ENCODE measurements around the gene OMG. TPM values are rescaled to one million over a fixed set of nuclear protein-coding genes. Genes with fewer than 3 reads are reported as not detected.
A peak's percentile ranks its signal among the peaks of the same experiment; 100 is the strongest.

The OMG gene
- total and polyA plus RNA-seq, 2 donors (not counting 1 experiment from before 2014, with no cell fraction given) = 0.39 to 1.7 TPM

DNA sequence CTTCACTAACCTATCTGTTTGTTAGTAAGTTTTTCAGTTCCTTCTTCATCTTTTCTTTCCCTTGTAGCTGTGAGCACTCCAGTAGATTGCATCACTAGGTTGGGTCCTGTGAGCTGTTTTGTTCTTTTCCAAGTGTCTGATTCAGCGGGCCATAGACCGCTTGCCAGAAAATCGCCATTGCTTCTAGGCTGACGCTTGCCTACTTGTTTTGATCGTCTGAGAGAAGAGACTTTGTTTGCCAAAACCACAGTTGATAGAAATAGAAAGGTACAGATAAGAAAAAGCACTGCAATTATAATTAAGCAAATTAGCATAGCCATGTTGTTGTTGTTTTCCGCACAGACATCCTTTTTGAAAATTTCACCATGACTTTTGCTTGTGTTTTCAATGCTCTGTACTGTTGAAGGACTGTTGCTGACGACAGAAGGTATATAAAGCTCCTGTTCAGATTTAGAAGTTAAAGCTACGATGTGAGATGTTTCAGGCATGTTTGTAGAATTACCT, 21.3 kb upstream of the OMG start:
- Mint-ChIP-seq H3K4me1 (peaks cover 54% of the 10 kb centered on the region), H3K9me3 (ENCODE audit: insufficient read depth) (no peaks in the 10 kb centered on the region), H3K4me3 (peak overlapping the region; percentile 89), H3K27ac (peak overlapping the region; percentile 96), H3K27me3 (no peaks in the 10 kb centered on the region)
- H4K20me1 ChIP-seq (ENCODE audit: control insufficient read depth, insufficient read depth, low read length, poor library complexity, severe bottlenecking) = no peaks in the 10 kb centered on the region
- peaks cover 0 to 5% of the 10 kb centered on the region in 2 experiments for H3K36me3 ChIP-seq (replicated peaks in 1 of 2; ENCODE audit: control extremely low read depth in 1 of 2, control insufficient read depth in 1 of 2, extremely low read depth in 1 of 2, insufficient read depth in 2 of 2, low read length in 1 of 2)
- ATAC-seq (ENCODE audit: low read depth) = peak; percentile 31
- peaks cover 78% of the 10 kb centered on the region for H3K79me2 ChIP-seq (ENCODE audit: control insufficient read depth, insufficient read depth, low read length)
- peak overlapping the region; percentile 50 for H2AFZ ChIP-seq (ENCODE audit: insufficient read depth, low read depth, low read length, poor library complexity, severe bottlenecking)
- H3K4me1 ChIP-seq (ENCODE audit: control insufficient read depth in 2 of 2, insufficient read depth in 2 of 2, low read length in 2 of 2) = peaks cover 35 to 55% of the 10 kb centered on the region in 2 donors
- WGBS (ENCODE audit: insufficient coverage) = 0% methylated on average over 5 of the region's 8 CpGs
- peak; percentile 66 for DNase-seq
- intact Hi-C loops (cut with micrococcal nuclease) = loop anchor here (1.0 to 10.0 kb wide), 3 partner anchors 9 to 566 kb away; partner anchors contain the start of gene NF1
- no peak for TF ChIP-seq EZH2 (IDR thresholded peaks at IDR 0.05; ENCODE audit: borderline replicate concordance, insufficient read depth, low read depth, low read length, poor library complexity, severe bottlenecking)
- peak overlapping the region; percentile 46 to 98 (median 69) for H3K4me3 ChIP-seq (ENCODE audit: control extremely low read depth in 1 of 5, extremely low read depth in 1 of 5, insufficient read depth in 1 of 5, low read depth in 2 of 5, low read length in 4 of 5)
- H3K9me3 ChIP-seq (ENCODE audit: control extremely low read depth in 1 of 3, control insufficient read depth in 2 of 3, insufficient read depth in 1 of 3, low read length in 2 of 3) = no peaks in the 10 kb centered on the region
- ChIA-PET POLR2A (interaction anchor here (0.9 to 2.1 kb wide), 2 partner anchors 11 to 37 kb away, joined by 3 to 8 read pairs; no protein-coding TSS in a partner anchor), CTCF (interaction anchor here (1.1 to 2.2 kb wide), 3 partner anchors 91 to 176 kb away, joined by 4 to 5 read pairs (median 5); no protein-coding TSS in a partner anchor)
- no peaks in the 10 kb centered on the region for H3K27me3 ChIP-seq (replicated peaks in 1 of 4; ENCODE audit: control extremely low read depth in 1 of 4, control insufficient read depth in 3 of 4, insufficient read depth in 4 of 4, low read length in 3 of 4)
- peak overlapping the region; percentile 74 to 91 for H3K27ac ChIP-seq (ENCODE audit: low read length in 2 of 2)
- H3K4me2 ChIP-seq (replicated peaks; ENCODE audit: low read depth, low read length, poor library complexity, severe bottlenecking) = peak overlapping the region; percentile 79
- H3K9ac ChIP-seq (ENCODE audit: low read length) = peak overlapping the region; percentile 76

GRCh38 chr17:31314782-31315100, 17.7 kb upstream of the OMG start:
- ChIA-PET POLR2A (interaction anchor here (1.2 kb wide), 1 partner anchor 180 kb away, joined by 5 read pairs; no protein-coding TSS in a partner anchor), CTCF (no interaction called here)
- H3K27me3 ChIP-seq (replicated peaks in 1 of 4; ENCODE audit: control extremely low read depth in 1 of 4, control insufficient read depth in 3 of 4, insufficient read depth in 4 of 4, low read length in 3 of 4) = no peaks in the 10 kb centered on the region
- H3K79me2 ChIP-seq (ENCODE audit: control insufficient read depth, insufficient read depth, low read length) = peaks cover 88% of the 10 kb centered on the region
- intact Hi-C loops (cut with micrococcal nuclease) = loop anchor here (5.0 to 10.0 kb wide), 3 partner anchors 220 to 570 kb away; partner anchors contain the start of gene NF1
- no peak for DNase-seq
- peak overlapping the region; percentile 79 for H3K9ac ChIP-seq (ENCODE audit: low read length)
- WGBS (ENCODE audit: insufficient coverage) = no CpG with 5 or more reads among the region's 3 CpGs
- H3K27ac ChIP-seq (ENCODE audit: low read length in 2 of 2) = peak overlapping the region; percentile 54 to 62
- no peak for TF ChIP-seq EZH2 (IDR thresholded peaks at IDR 0.05; ENCODE audit: borderline replicate concordance, insufficient read depth, low read depth, low read length, poor library complexity, severe bottlenecking)
- TF ChIP-seq CTCF (IDR thresholded peaks at IDR 0.05) = no peak
- peak overlapping the region; percentile 79 for H3K4me2 ChIP-seq (replicated peaks; ENCODE audit: low read depth, low read length, poor library complexity, severe bottlenecking)
- Mint-ChIP-seq H3K27me3 (no peaks in the 10 kb centered on the region), H3K9me3 (ENCODE audit: insufficient read depth) (no peaks in the 10 kb centered on the region), H3K4me1 (peaks cover 58% of the 10 kb centered on the region), H3K27ac (peak overlapping the region; percentile 77), H3K4me3 (peak overlapping the region; percentile 86)
- H3K4me3 ChIP-seq (ENCODE audit: control extremely low read depth in 1 of 5, extremely low read depth in 1 of 5, insufficient read depth in 1 of 5, low read depth in 2 of 5, low read length in 4 of 5) = peak overlapping the region in 2 of 5 experiments; percentile 80 to 92
- H3K36me3 ChIP-seq (replicated peaks in 1 of 2; ENCODE audit: control extremely low read depth in 1 of 2, control insufficient read depth in 1 of 2, extremely low read depth in 1 of 2, insufficient read depth in 2 of 2, low read length in 1 of 2) = peaks cover 0 to 5% of the 10 kb centered on the region in 2 experiments
- H3K9me3 ChIP-seq (ENCODE audit: control extremely low read depth in 1 of 3, control insufficient read depth in 2 of 3, insufficient read depth in 1 of 3, low read length in 2 of 3) = no peaks in the 10 kb centered on the region
- H3K4me1 ChIP-seq (ENCODE audit: control insufficient read depth in 2 of 2, insufficient read depth in 2 of 2, low read length in 2 of 2) = peaks cover 27 to 44% of the 10 kb centered on the region in 2 donors
- H2AFZ ChIP-seq (ENCODE audit: insufficient read depth, low read depth, low read length, poor library complexity, severe bottlenecking) = no peak overlapping the region
- ATAC-seq (ENCODE audit: low read depth) = no peak
- no peaks in the 10 kb centered on the region for H4K20me1 ChIP-seq (ENCODE audit: control insufficient read depth, insufficient read depth, low read length, poor library complexity, severe bottlenecking)

Measured in B cell (primary cell).